Endothelial cell (in vitro differentiated cells): ENCODE results near the gene BCAS4. TPM values are rescaled to one million over a fixed set of nuclear protein-coding genes. Genes with fewer than 3 reads are reported as not detected.

Source experiments
- DNase-seq: peaks from one replicate; pipeline ENCODE4 v3.0.0; 2021; ENCODE audit warnings: low spot score
- H3K27ac Mint-ChIP-seq: one replicate; pipeline ENCODE4 v1.8.0; 2021; ENCODE audit warnings: mixed read lengths, inconsistent platforms; ENCODE audit not compliant: unreplicated experiment
- H3K27me3 Mint-ChIP-seq: one replicate; pipeline ENCODE4 v1.8.0; 2021; ENCODE audit warnings: mild to moderate bottlenecking, moderate library complexity, mixed read lengths, inconsistent platforms; ENCODE audit not compliant: unreplicated experiment
- H3K36me3 Mint-ChIP-seq: one replicate; pipeline ENCODE4 v1.8.0; 2021; ENCODE audit warnings: mild to moderate bottlenecking, low read depth, mixed read lengths, inconsistent platforms; ENCODE audit not compliant: unreplicated experiment
- H3K4me1 Mint-ChIP-seq: one replicate; pipeline ENCODE4 v1.8.0; 2021; ENCODE audit warnings: mild to moderate bottlenecking, mixed read lengths, inconsistent platforms; ENCODE audit not compliant: unreplicated experiment
- H3K4me3 Mint-ChIP-seq: one replicate; pipeline ENCODE4 v1.8.0; 2021; ENCODE audit warnings: mild to moderate bottlenecking, mixed read lengths, inconsistent platforms; ENCODE audit not compliant: unreplicated experiment
- H3K9me3 Mint-ChIP-seq: one replicate; pipeline ENCODE4 v1.8.0; 2021; ENCODE audit warnings: mixed read lengths, inconsistent platforms; ENCODE audit not compliant: unreplicated experiment
- CTCF ChIP-seq: fragments of 200-600 bp; sonication (generic); IDR thresholded peaks from one replicate; pipeline ENCODE4 v1.5.0; 2021; ENCODE audit warnings: antibody characterized with exemption; ENCODE audit not compliant: unreplicated experiment
- total RNA-seq: library from RNA; stranded (reverse); fragmentation: NEBNext Ultra II Directional; extraction: Animal tissue kit (Norgen Biotek cat#: 25700); gene quantifications from one replicate; pipeline ENCODE4 v1.2.1, GENCODE V29; 2021; ENCODE audit not compliant: unreplicated experiment

The BCAS4 gene
- total RNA-seq, 1 donor from 2014 or later = 7.6 TPM

GRCh38 chr20:50904067-50904570, 109.3 kb downstream of the BCAS4 start:
- Mint-ChIP-seq H3K4me3 (no peak overlapping the region), H3K9me3 (no peaks in the 10 kb centered on the region), H3K36me3 (peaks cover 9% of the 10 kb centered on the region), H3K4me1 (no peaks in the 10 kb centered on the region), H3K27me3 (no peaks in the 10 kb centered on the region), H3K27ac (no peak overlapping the region)
- no peak for DNase-seq
- TF ChIP-seq CTCF = no peak

DNA sequence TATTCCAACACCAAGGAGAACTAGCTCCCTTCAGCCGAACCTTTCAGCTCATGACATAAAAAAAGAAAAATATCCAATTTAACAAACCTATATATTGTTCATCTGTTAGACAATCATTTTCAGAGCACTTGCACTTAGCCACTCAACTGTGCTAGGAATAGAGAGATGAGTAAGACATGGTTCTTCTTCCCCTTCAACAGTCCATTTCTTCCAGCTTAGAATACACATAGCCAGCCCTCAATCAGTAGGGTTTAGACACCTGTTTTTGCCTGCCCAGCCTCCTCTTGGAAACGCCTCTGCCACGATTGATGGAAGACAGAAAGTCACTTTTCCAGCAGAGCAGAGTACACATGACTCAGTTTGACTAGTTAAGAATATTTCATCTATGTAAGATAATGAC, 114.6 kb downstream of the BCAS4 start:
- no peak for TF ChIP-seq CTCF
- peaks cover 8% of the 10 kb centered on the region for H3K4me1 Mint-ChIP-seq

DNA sequence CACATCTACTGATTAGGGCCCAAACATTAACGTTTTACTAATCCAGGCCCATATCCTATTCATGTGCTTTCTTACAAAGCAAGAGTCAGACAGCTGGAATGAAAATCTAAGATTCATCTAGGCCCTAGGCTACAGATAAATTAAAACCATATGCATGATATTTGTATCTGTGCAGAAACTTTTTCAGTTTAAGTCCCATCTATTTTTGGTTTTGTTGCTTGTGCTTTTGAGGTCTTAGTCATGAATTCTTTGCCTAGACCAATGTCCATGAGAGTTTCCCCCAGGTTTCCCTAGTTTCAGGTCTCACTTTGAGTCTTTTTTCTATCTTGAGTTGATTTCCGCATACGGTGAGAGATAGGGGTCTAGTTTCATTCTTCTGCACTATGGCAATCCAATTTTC, 116.2 kb downstream of the BCAS4 start:
- DNase-seq = no peak
- Mint-ChIP-seq H3K27me3 (no peaks in the 10 kb centered on the region), H3K4me1 (peaks cover 17% of the 10 kb centered on the region), H3K4me3 (no peak overlapping the region), H3K36me3 (peaks cover 7% of the 10 kb centered on the region), H3K9me3 (no peaks in the 10 kb centered on the region), H3K27ac (no peak overlapping the region)
- no peak for TF ChIP-seq CTCF

More for the DNA sequence above, 114.6 kb downstream of the BCAS4 start:
- H3K9me3 Mint-ChIP-seq = no peaks in the 10 kb centered on the region
- H3K27ac Mint-ChIP-seq = no peak overlapping the region
- H3K27me3 Mint-ChIP-seq = no peaks in the 10 kb centered on the region
- no peak for DNase-seq
- H3K36me3 Mint-ChIP-seq = peaks cover 7% of the 10 kb centered on the region
- no peak overlapping the region for H3K4me3 Mint-ChIP-seq

DNA sequence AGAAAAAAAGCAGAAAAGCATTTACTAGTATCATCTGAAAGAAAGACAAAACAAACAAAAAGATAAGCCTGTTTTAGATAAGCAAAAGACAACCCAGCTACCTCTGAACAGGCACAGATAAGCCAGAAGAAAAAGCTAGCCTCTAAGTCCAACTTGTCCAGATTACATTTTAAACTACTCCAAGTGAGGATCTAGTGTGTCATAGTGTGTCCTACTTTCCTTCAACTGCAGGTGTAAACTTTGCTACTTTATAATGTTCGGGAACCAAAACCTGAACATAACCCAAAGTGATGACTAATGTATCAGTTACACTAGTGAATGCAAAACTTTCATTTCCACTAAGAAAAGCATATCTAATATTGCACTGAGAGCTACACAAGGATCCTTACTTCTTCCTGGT, 116.9 kb downstream of the BCAS4 start:
- no peak for DNase-seq
- H3K27me3 Mint-ChIP-seq = no peaks in the 10 kb centered on the region
- no peaks in the 10 kb centered on the region for H3K9me3 Mint-ChIP-seq
- H3K4me1 Mint-ChIP-seq = peaks cover 17% of the 10 kb centered on the region
- peak overlapping the region; percentile 12 for H3K27ac Mint-ChIP-seq
- H3K36me3 Mint-ChIP-seq = peaks cover 7% of the 10 kb centered on the region
- no peak for TF ChIP-seq CTCF
- no peak overlapping the region for H3K4me3 Mint-ChIP-seq

DNA sequence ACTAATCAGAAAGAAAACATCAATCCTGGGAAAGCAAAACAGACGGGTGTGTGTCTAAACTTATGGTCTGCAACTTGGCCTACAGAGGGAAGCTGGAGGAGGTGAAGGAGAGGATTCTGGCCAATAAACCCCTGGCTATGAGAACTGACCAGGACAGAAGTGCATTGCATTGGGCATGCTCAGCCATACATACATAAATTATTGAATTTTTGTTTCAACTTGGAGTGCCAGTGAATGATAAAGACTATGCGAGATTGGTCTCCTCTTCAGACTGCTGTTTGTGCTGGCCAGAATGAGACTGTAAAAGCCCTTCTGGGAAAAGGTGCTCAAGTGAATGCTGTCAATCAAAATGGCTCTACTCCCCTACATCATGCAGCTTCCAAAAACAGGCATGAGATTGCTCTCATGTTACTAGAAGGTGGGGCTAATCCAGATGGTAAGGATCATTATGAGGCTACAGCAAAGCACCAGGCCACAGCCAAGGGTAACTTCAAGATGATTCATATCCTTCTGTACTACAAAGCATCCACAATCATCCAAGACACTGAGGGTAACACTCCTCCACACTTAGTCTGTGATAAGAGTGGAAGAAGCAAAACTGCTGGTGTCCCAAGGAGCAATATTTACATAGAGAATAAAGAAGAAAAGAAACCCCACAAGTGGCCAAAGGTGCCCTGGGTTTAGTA, 119.0 kb downstream of the BCAS4 start:
- Mint-ChIP-seq H3K27me3 (no peaks in the 10 kb centered on the region), H3K4me1 (peaks cover 27% of the 10 kb centered on the region), H3K4me3 (no peak overlapping the region), H3K27ac (no peak overlapping the region), H3K36me3 (peaks cover 7% of the 10 kb centered on the region), H3K9me3 (no peaks in the 10 kb centered on the region)
- no peak for DNase-seq
- no peak for TF ChIP-seq CTCF
